Embryonic facial prominence (tissue), 1 donor: ENCODE data around the gene FRAT1.

Experiments
- DNase-seq: peaks from one replicate; pipeline ENCODE4 v3.0.0-alpha.2; 2016; ENCODE audit errors: extremely low spot score

Gene FRAT1

GRCh38 chr10:97307866-97308780, 10.9 kb upstream of the FRAT1 start:
- no peak for DNase-seq

- DNase-seq = no peak
Measured at GRCh38 chr10:97311111-97311626, 7.9 kb upstream of the FRAT1 start.

- no peak for DNase-seq
Measured at GRCh38 chr10:97312897-97313296, 6.2 kb upstream of the FRAT1 start.

- DNase-seq = no peak
Measured at GRCh38 chr10:97314671-97315070, 4.4 kb upstream of the FRAT1 start.

GRCh38 chr10:97319671-97320479, 804 bp downstream of the FRAT1 start:
- DNase-seq = no peak

- DNase-seq = no peak
Measured at GRCh38 chr10:97320480-97321031, 1.5 kb downstream of the FRAT1 start.

- DNase-seq = no peak
Measured at GRCh38 chr10:97321032-97321803, 2.1 kb downstream of the FRAT1 start.

- no peak for DNase-seq
Measured at GRCh38 chr10:97321804-97322190, 2.7 kb downstream of the FRAT1 start.

GRCh38 chr10:97323501-97323900, 4.4 kb downstream of the FRAT1 start:
- no peak for DNase-seq

- no peak for DNase-seq
Measured at GRCh38 chr10:97325754-97326153, 6.7 kb downstream of the FRAT1 start.

- DNase-seq = no peak
Measured at GRCh38 chr10:97327348-97328294, 8.6 kb downstream of the FRAT1 start.

GRCh38 chr10:97328646-97329453, 9.8 kb downstream of the FRAT1 start:
- no peak for DNase-seq

GRCh38 chr10:97329766-97330165, 10.7 kb downstream of the FRAT1 start:
- DNase-seq = no peak

- DNase-seq = no peak
Measured at GRCh38 chr10:97331153-97331703, 12.2 kb downstream of the FRAT1 start.

- no peak for DNase-seq
Measured at GRCh38 chr10:97332591-97333350, 13.7 kb downstream of the FRAT1 start.

GRCh38 chr10:97333351-97333600, 14.2 kb downstream of the FRAT1 start:
- DNase-seq = no peak

GRCh38 chr10:97333601-97334369, 14.7 kb downstream of the FRAT1 start:
- DNase-seq = no peak
